HG02840 (cell line): ENCODE results near the gene TNFRSF13B.
"Not testable (repeated sequence)": the region's sequence is repeated elsewhere in the genome, so short reads cannot be mapped to it uniquely, and the experiment has no call there.

Source experiments
- ATAC-seq: cut with Tn5 transposase; IDR thresholded peaks from one replicate; pipeline ENCODE4 v1.9.1; 2021; ENCODE audit warnings: mild to moderate bottlenecking, moderate library complexity, moderate number of reproducible peaks; ENCODE audit not compliant: unreplicated experiment, low FRiP score

Gene TNFRSF13B

DNA sequence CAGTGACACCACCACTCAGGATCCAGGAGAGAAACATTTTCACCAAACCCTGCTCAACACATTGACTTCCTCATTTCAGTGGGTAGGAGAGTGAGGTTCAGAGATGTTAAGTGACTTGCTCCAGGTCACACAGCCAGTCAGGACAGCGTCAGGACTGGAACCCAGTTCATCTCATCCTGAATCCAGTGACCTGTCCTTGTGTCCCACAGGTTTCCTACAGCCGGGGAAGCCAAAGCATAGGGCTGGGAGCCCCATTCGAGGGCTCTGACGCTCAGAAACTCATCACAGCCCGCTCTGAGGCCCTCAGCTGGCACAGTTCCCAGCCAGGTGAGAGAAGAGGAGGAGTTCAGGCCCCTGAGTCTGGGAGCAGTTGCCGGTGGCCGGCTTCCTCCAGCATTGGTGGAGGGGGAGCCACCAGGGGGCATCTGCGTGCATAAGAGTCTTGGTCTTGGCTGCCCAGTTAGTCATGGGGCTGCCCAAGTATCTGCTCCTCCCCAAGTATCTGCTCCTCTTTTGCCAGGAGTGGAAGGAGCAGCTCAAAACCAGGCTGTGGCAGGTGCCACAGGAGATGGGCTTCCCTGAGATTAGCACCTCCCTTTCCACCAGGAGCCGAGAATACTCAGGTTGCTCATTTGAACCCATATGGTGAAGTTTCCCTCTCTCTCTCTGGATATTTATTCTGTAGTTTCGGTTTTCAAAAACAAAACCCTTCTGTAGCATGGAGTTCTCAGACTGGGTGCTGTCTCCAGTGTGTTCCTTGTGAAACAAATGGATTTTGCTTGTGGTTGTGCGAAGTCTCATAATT is 56.0 kb downstream of the TNFRSF13B start:
- ATAC-seq, result no peak

DNA sequence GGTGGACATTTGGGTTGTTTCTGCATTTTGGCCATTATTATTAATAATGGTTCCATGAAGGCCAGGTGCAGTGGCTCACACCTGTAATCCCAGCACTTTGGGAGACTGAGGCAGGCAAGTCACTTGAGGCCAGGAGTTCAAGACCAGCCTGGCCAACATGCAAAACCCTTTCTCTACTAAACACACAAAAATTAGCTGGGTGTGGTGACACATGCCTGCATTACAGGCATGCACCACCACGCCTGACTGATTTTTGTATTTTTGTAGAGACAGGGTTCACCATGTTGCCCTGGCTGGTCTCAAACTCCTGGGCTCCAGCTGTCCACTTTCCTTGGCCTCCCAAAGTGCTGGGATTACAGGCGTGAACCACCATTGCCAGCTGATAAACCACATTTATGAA is 58.5 kb downstream of the TNFRSF13B start:
- ATAC-seq, result no peak

- no peak for ATAC-seq
Measured at GRCh38 chr17:16912021-16912962, 59.6 kb downstream of the TNFRSF13B start.

DNA sequence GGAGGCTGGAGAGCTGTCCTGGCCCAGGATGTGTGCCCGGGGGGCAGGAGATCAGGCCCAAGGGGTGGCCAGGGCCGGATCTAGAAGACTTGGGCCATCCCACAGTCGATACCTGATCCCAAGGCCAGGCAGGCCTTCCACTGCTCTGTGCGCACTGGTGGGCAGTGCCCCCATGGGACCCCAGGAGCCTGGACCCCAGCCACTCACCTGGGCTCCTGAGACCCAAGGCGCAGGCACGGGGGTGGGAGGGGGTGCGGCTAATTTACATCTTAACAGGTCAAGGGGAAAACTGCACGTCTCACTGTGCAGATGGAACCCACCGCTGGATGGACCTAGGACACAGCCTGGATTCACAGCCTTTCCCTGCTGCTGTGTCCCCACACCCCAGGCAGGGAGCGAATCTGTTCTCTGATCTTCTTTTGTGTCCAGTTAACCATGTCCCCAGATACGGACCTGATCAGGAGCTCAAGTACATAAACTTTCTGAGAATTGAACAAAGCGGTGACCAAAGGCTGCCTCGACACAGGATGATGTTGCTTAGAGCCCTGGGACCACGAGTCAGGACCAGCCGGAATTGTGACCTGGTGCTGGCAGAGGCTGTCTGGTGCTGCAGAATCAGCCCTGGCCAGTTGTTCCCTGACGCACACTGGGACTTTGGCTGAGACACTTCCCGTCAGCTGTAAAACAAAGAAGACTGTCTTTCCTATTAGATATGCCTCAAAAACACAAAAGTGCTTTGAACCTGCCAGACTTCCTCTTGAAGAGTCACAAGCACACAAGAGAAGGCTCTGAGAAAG is 60.6 kb downstream of the TNFRSF13B start:
- no peak for ATAC-seq

- no peak for ATAC-seq
Measured at GRCh38 chr17:16910341-16910740, 61.6 kb downstream of the TNFRSF13B start.

- no peak for ATAC-seq
Measured at GRCh38 chr17:16909472-16910246, 62.3 kb downstream of the TNFRSF13B start.

GRCh38 chr17:16908273-16908672 is 63.6 kb downstream of the TNFRSF13B start:
- ATAC-seq, result no peak

- no peak for ATAC-seq
Measured at GRCh38 chr17:16906680-16907079, 65.2 kb downstream of the TNFRSF13B start.

DNA sequence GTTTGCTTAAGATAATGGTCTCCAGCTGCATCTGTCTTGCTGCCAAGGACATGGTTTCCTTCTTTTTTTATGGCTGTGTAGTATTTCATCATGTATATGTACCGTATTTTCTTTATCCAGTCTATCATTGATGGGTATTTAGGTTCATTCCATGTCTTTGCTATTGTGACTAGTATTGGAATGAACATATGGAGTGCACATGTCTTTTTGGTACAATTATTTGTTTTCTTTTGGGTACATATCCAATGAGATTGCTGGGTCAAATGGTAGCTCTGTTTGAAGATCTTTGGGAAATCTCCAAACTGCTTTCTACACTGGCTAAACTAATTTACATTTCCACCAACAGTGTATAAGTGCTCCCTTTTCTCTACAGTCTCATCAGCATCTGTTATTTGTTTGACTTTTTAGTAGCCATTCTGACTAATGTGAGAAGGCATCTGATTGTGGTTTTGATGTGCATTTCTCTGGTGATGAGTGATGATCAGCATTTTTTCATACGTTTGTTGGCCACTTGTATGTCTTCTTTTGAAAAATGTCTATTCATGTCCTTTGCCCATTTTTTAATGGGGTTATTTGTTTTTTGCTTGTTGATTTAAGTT is 66.2 kb downstream of the TNFRSF13B start:
- no peak for ATAC-seq

- not testable (repeated sequence) for ATAC-seq
Measured at GRCh38 chr17:16903070-16903469, 68.8 kb downstream of the TNFRSF13B start.

GRCh38 chr17:16900288-16900882 is 71.5 kb downstream of the TNFRSF13B start:
- ATAC-seq, result no peak

DNA sequence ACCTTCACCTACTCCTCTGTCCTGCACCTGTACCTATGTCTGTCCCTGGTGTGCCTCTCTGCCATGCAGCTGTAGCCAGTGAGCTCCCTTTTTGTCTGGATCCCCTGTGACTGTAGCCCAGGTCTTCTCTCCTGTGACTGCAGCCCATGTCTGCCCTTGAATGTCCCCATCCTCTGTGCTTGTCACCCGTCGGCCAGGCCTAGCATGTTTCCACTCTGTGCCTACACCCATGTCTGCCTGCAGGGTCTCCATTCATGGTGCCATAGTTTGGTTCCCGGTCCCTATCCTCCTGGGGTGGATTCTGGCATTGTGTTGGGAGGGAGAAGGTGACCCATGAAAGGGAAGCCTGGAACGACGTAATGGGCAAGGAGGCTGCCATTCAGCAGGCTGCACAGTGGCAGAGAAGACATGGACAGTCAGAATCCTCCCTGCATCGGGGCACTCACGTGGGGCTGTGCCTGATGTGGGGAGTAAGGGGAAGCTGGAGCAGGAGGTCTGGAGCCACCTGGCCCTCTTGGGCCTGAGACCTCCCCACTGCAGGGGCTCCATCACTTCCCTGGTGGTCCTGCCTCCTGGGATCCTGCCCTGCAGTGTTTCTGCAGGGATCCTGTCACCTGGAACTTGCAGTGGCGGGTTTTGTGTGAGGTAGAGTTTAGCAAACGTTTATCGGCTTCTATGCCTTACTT is 74.6 kb downstream of the TNFRSF13B start:
- not testable (repeated sequence) for ATAC-seq

- ATAC-seq, result not testable (repeated sequence)
Measured at GRCh38 chr17:16896235-16896634, 75.7 kb downstream of the TNFRSF13B start.

GRCh38 chr17:16893527-16893926 is 78.4 kb downstream of the TNFRSF13B start:
- not testable (repeated sequence) for ATAC-seq

GRCh38 chr17:16892876-16893454 is 79.0 kb downstream of the TNFRSF13B start:
- ATAC-seq, result not testable (repeated sequence)

GRCh38 chr17:16889088-16889465 is 82.8 kb downstream of the TNFRSF13B start:
- no peak for ATAC-seq
